ENCODE measurements around the gene CFAP157. TPM values are rescaled to one million over a fixed set of nuclear protein-coding genes. Genes with fewer than 3 reads are reported as not detected.
A peak's percentile ranks its signal among the peaks of the same experiment; 100 is the strongest.
"Not testable (repeated sequence)": the region's sequence is repeated elsewhere in the genome, so short reads cannot be mapped to it uniquely, and the experiment has no call there.

CFAP157 gene
- total and polyA plus RNA-seq, 8 donors = 0.14 to 7.6 (median 0.19) TPM; not detected in 3

GRCh38 chr9:127756233-127756632, 49.4 kb downstream of the CFAP157 start:
- peaks cover 10 to 24% (median 18%) of the 10 kb centered on the region in 4 donors for H3K4me1 ChIP-seq
- WGBS, 5 donors = 85 to 94% (median 87%) methylated on average over 3 of the region's 3 CpGs
- DNase-seq = no peak
- no peak for TF ChIP-seq CTCF (IDR thresholded peaks at IDR 0.05)
- no peak for TF ChIP-seq EP300 (IDR thresholded peaks at IDR 0.05)
- TF ChIP-seq POLR2AphosphoS5 (IDR thresholded peaks at IDR 0.05) = no peak
- no peak for TF ChIP-seq POLR2A (IDR thresholded peaks at IDR 0.05)
- H3K9me3 ChIP-seq = no peaks in the 10 kb centered on the region
- H3K27me3 ChIP-seq = peaks cover 8 to 59% (median 20%) of the 10 kb centered on the region in 3 donors
- H3K36me3 ChIP-seq = peaks cover 0 to 5% (median 1%) of the 10 kb centered on the region in 4 donors
- no peak overlapping the region for H3K27ac ChIP-seq
- H3K4me3 ChIP-seq = no peak overlapping the region
- intact Hi-C loops (cut with DNase I; ENCODE audit: low total_unique reads) = no loop called here

- DNase-seq; H3K36me3 ChIP-seq; H3K27ac ChIP-seq; intact Hi-C loops (cut with DNase I; ENCODE audit: low total_unique reads); H3K4me3 ChIP-seq; H3K9me3 ChIP-seq: not testable (repeated sequence)
- H3K4me1 ChIP-seq = peaks cover 10 to 24% (median 18%) of the 10 kb centered on the region in 4 donors
- peaks cover 8 to 60% (median 20%) of the 10 kb centered on the region in 3 donors for H3K27me3 ChIP-seq
- WGBS, 5 donors = 78 to 87% (median 81%) methylated on average over 11 of the region's 11 CpGs
Observed at GRCh38 chr9:127756776-127757175, 50.0 kb downstream of the CFAP157 start.

GRCh38 chr9:127758843-127759242, 52.1 kb downstream of the CFAP157 start:
- Histone ChIP-seq H3K36me3 (peaks cover 0 to 4% (median 0%) of the 10 kb centered on the region in 4 donors), H3K4me3 (no peak overlapping the region), H3K27me3 (peaks cover 8 to 59% (median 17%) of the 10 kb centered on the region in 3 donors), H3K27ac (no peak overlapping the region), H3K9me3 (no peaks in the 10 kb centered on the region), H3K4me1 (peaks cover 10 to 29% (median 22%) of the 10 kb centered on the region in 4 donors)
- WGBS, 5 donors = 75 to 88% (median 80%) methylated on average over 5 of the region's 5 CpGs
- intact Hi-C loops (cut with DNase I; ENCODE audit: low total_unique reads) = no loop called here
- no peak for DNase-seq
- TF ChIP-seq POLR2A (IDR thresholded peaks at IDR 0.05) = no peak
- TF ChIP-seq POLR2AphosphoS5 (IDR thresholded peaks at IDR 0.05) = no peak
- no peak for TF ChIP-seq EP300 (IDR thresholded peaks at IDR 0.05)
- no peak for TF ChIP-seq CTCF (IDR thresholded peaks at IDR 0.05)

- WGBS, 5 donors = 54 to 78% (median 76%) methylated on average over 2 to 5 of the region's 5 CpGs
- no peaks in the 10 kb centered on the region for H3K9me3 ChIP-seq
- peaks cover 0 to 48% (median 0%) of the 10 kb centered on the region in 3 donors for H3K27me3 ChIP-seq
- no peak for DNase-seq
- no peaks in the 10 kb centered on the region for H3K36me3 ChIP-seq
- intact Hi-C loops (cut with DNase I; ENCODE audit: low total_unique reads) = no loop called here
- peaks cover 0 to 13% (median 10%) of the 10 kb centered on the region in 4 donors for H3K4me1 ChIP-seq
- H3K27ac ChIP-seq = peak overlapping the region; percentile 16 to 68 (median 60)
- TF ChIP-seq CTCF (IDR thresholded peaks at IDR 0.05) (no peak), POLR2A (IDR thresholded peaks at IDR 0.05) (no peak), POLR2AphosphoS5 (IDR thresholded peaks at IDR 0.05) (no peak), EP300 (IDR thresholded peaks at IDR 0.05) (no peak)
- no peak overlapping the region for H3K4me3 ChIP-seq
Observed at GRCh38 chr9:127761061-127761460, 54.3 kb downstream of the CFAP157 start.

- 45 to 53% (median 51%) methylated on average over 2 to 5 of the region's 5 CpGs for WGBS, 5 donors
Observed at GRCh38 chr9:127761491-127761956, 54.7 kb downstream of the CFAP157 start.

More at GRCh38 chr9:127761491-127761956, 54.7 kb downstream of the CFAP157 start:
- Histone ChIP-seq H3K27ac (peak overlapping the region in 4 of 5 donors; percentile 42 to 68 (median 62)), H3K27me3 (peaks cover 0 to 46% (median 0%) of the 10 kb centered on the region in 3 donors), H3K36me3 (no peaks in the 10 kb centered on the region), H3K9me3 (no peaks in the 10 kb centered on the region), H3K4me1 (peaks cover 0 to 14% (median 11%) of the 10 kb centered on the region in 4 donors), H3K4me3 (peak overlapping the region in 1 of 4 donors; percentile 10)
- DNase-seq = no peak
- intact Hi-C loops (cut with DNase I; ENCODE audit: low total_unique reads) = no loop called here
- TF ChIP-seq EP300 (IDR thresholded peaks at IDR 0.05) = no peak
- no peak for TF ChIP-seq POLR2AphosphoS5 (IDR thresholded peaks at IDR 0.05)
- TF ChIP-seq POLR2A (IDR thresholded peaks at IDR 0.05) = no peak
- TF ChIP-seq CTCF (IDR thresholded peaks at IDR 0.05) = no peak

All from stomach (tissue), 9 donors.